Fibroblast of the conjunctiva (primary cell): Measurements from ENCODE around the gene GRIN1.
"Not testable (repeated sequence)": the region's sequence is repeated elsewhere in the genome, so short reads cannot be mapped to it uniquely, and the experiment has no call there.

Experiments used
- DNase-seq: peaks from one replicate; pipeline ENCODE4 v3.0.0-alpha.2; 2010; ENCODE audit warnings: low read depth

GRIN1 gene

GRCh38 chr9:137128862-137129455, 10.0 kb upstream of the GRIN1 start:
- DNase-seq: no peak

- peak; percentile 83 for DNase-seq
Measured at GRCh38 chr9:137129456-137130175, 9.3 kb upstream of the GRIN1 start.

GRCh38 chr9:137130176-137130755, 8.7 kb upstream of the GRIN1 start:
- DNase-seq: no peak

GRCh38 chr9:137134191-137134590, 4.8 kb upstream of the GRIN1 start:
- DNase-seq: no peak

- DNase-seq: not testable (repeated sequence)
Measured at GRCh38 chr9:137135154-137135553, 3.8 kb upstream of the GRIN1 start.

GRCh38 chr9:137136261-137136880, 2.6 kb upstream of the GRIN1 start:
- DNase-seq: no peak

- no peak for DNase-seq
Measured at GRCh38 chr9:137136881-137137607, 1.9 kb upstream of the GRIN1 start.

- DNase-seq: no peak
Measured at GRCh38 chr9:137138058-137138721, 764 bp upstream of the GRIN1 start.

- no peak for DNase-seq
Measured at GRCh38 chr9:137139468-137140150, 655 bp downstream of the GRIN1 start.

- DNase-seq: no peak
Measured at GRCh38 chr9:137140151-137141012, 1.4 kb downstream of the GRIN1 start.

GRCh38 chr9:137141050-137141810, 2.3 kb downstream of the GRIN1 start:
- DNase-seq: no peak

GRCh38 chr9:137141976-137142936, 3.3 kb downstream of the GRIN1 start:
- no peak for DNase-seq

GRCh38 chr9:137143459-137143858, 4.5 kb downstream of the GRIN1 start:
- no peak for DNase-seq

GRCh38 chr9:137145731-137146526, 7.0 kb downstream of the GRIN1 start:
- DNase-seq: no peak

GRCh38 chr9:137146527-137146918, 7.6 kb downstream of the GRIN1 start:
- no peak for DNase-seq

- no peak for DNase-seq
Measured at GRCh38 chr9:137147091-137147792, 8.3 kb downstream of the GRIN1 start.

- DNase-seq: no peak
Measured at GRCh38 chr9:137147793-137148160, 8.8 kb downstream of the GRIN1 start.
